Embryonic facial prominence (tissue), 1 donor: ENCODE data around the gene QRSL1.
A peak's percentile ranks its signal among the peaks of the same experiment; 100 is the strongest.
"Not testable (repeated sequence)": the region's sequence is repeated elsewhere in the genome, so short reads cannot be mapped to it uniquely, and the experiment has no call there.

Experiments used
- DNase-seq: peaks from one replicate; pipeline ENCODE4 v3.0.0-alpha.2; 2016; ENCODE audit errors: extremely low spot score

Gene QRSL1

GRCh38 chr6:106629103-106629858, at the start of gene QRSL1, which contains the start of gene RTN4IP1:
Gene QRSL1 (plus strand): TSS chr6:106629578. CDS start chr6:106629682, 104 bp downstream.
Gene RTN4IP1 (minus strand): TSS chr6:106629498. CDS start chr6:106629021, 477 bp downstream.
- peak; percentile 91 for DNase-seq

GRCh38 chr6:106581468-106581867, 47.9 kb upstream of the QRSL1 start:
- no peak for DNase-seq

- DNase-seq = no peak
Observed at GRCh38 chr6:106586815-106587415, 42.5 kb upstream of the QRSL1 start.

- DNase-seq = not testable (repeated sequence)
Observed at GRCh38 chr6:106588937-106589336, 40.4 kb upstream of the QRSL1 start.

GRCh38 chr6:106591111-106591825, 38.1 kb upstream of the QRSL1 start:
- no peak for DNase-seq

GRCh38 chr6:106599440-106599839, 29.9 kb upstream of the QRSL1 start:
- DNase-seq = no peak

- DNase-seq = no peak
Observed at GRCh38 chr6:106600329-106600728, 29.0 kb upstream of the QRSL1 start.

GRCh38 chr6:106608080-106608668, 21.2 kb upstream of the QRSL1 start:
- DNase-seq = no peak

- DNase-seq = no peak
Observed at GRCh38 chr6:106609699-106610098, 19.7 kb upstream of the QRSL1 start.

- no peak for DNase-seq
Observed at GRCh38 chr6:106611030-106611429, 18.3 kb upstream of the QRSL1 start.

GRCh38 chr6:106612671-106613416, 16.5 kb upstream of the QRSL1 start:
- DNase-seq = no peak

GRCh38 chr6:106613590-106613989, 15.8 kb upstream of the QRSL1 start:
- no peak for DNase-seq

GRCh38 chr6:106614166-106614565, 15.2 kb upstream of the QRSL1 start:
- no peak for DNase-seq

GRCh38 chr6:106614592-106615257, 14.7 kb upstream of the QRSL1 start:
- no peak for DNase-seq

GRCh38 chr6:106617302-106617701, 12.1 kb upstream of the QRSL1 start:
- DNase-seq = no peak

- DNase-seq = no peak
Observed at GRCh38 chr6:106617857-106618256, 11.5 kb upstream of the QRSL1 start.

- DNase-seq = no peak
Observed at GRCh38 chr6:106618324-106618723, 11.1 kb upstream of the QRSL1 start.

- no peak for DNase-seq
Observed at GRCh38 chr6:106619223-106619622, 10.2 kb upstream of the QRSL1 start.

GRCh38 chr6:106620931-106621672, 8.3 kb upstream of the QRSL1 start:
- no peak for DNase-seq

- DNase-seq = no peak
Observed at GRCh38 chr6:106622412-106622811, 7.0 kb upstream of the QRSL1 start.
